Measurements from ENCODE around the gene PRKCE.
"Not testable (repeated sequence)": the region's sequence is repeated elsewhere in the genome, so short reads cannot be mapped to it uniquely, and the experiment has no call there.

Gene PRKCE

GRCh38 chr2:45852450-45853150, 201.1 kb downstream of the PRKCE start:
- H3K27ac ChIP-seq, result no peak overlapping the region
- no peaks in the 10 kb centered on the region for H3K9me3 ChIP-seq (ENCODE audit: low read depth, low read length)
- no peak overlapping the region for H3K4me3 ChIP-seq
- no peak for DNase-seq (ENCODE audit: low read depth, low spot score)
- no peak overlapping the region for H3K9ac ChIP-seq (ENCODE audit: insufficient read length)
- no peaks in the 10 kb centered on the region for H3K36me3 ChIP-seq (ENCODE audit: insufficient read depth, low read length)
- TF ChIP-seq POLR2AphosphoS5 (IDR thresholded peaks at IDR 0.05; ENCODE audit: borderline replicate concordance, low read depth, low read length), result no peak
- no peak for TF ChIP-seq EZH2 (IDR thresholded peaks at IDR 0.05)
- TF ChIP-seq FOXP2 (optimal IDR thresholded peaks at IDR 0.05; ENCODE audit: control extremely low read depth, extremely low read length, insufficient read depth), result no peak

DNA sequence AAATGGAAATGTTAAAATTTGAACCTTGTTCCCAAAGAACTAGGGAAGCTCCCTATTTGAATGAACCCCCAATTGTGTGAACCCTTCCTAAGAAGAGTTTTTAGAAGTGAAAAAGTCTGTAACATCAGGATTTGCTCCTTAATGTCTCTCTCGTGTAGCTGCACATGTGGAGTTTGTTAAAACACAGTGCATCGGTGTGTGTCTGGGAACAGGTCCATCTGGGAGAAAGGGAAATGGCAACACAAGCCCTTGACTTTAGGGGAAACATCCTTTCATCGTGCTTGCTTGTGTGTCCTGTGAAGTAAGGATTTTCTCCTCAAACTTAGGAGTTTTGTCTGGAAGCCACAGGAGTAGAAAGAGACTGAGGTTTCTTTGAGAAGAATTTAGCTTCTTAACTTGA, 203.9 kb downstream of the PRKCE start:
- Histone ChIP-seq H3K9me3 (ENCODE audit: low read depth, low read length) (no peaks in the 10 kb centered on the region), H3K27ac (no peak overlapping the region), H3K4me3 (no peak overlapping the region), H3K9ac (ENCODE audit: insufficient read length) (no peak overlapping the region), H3K36me3 (ENCODE audit: insufficient read depth, low read length) (no peaks in the 10 kb centered on the region)
- TF ChIP-seq POLR2AphosphoS5 (IDR thresholded peaks at IDR 0.05; ENCODE audit: borderline replicate concordance, low read depth, low read length) (no peak), FOXP2 (optimal IDR thresholded peaks at IDR 0.05; ENCODE audit: control extremely low read depth, extremely low read length, insufficient read depth) (no peak)
- no peak for DNase-seq (ENCODE audit: low read depth, low spot score)

GRCh38 chr2:45856391-45857274, 205.2 kb downstream of the PRKCE start:
- H3K9me3 ChIP-seq (ENCODE audit: low read depth, low read length), result no peaks in the 10 kb centered on the region
- H3K4me3 ChIP-seq, result no peak overlapping the region
- no peak overlapping the region for H3K27ac ChIP-seq
- no peak for DNase-seq (ENCODE audit: low read depth, low spot score)
- H3K9ac ChIP-seq (ENCODE audit: insufficient read length), result no peak overlapping the region
- TF ChIP-seq FOXP2 (optimal IDR thresholded peaks at IDR 0.05; ENCODE audit: control extremely low read depth, extremely low read length, insufficient read depth), result no peak
- TF ChIP-seq EZH2 (IDR thresholded peaks at IDR 0.05), result no peak
- TF ChIP-seq POLR2AphosphoS5 (IDR thresholded peaks at IDR 0.05; ENCODE audit: borderline replicate concordance, low read depth, low read length), result no peak
- no peaks in the 10 kb centered on the region for H3K36me3 ChIP-seq (ENCODE audit: insufficient read depth, low read length)

DNA sequence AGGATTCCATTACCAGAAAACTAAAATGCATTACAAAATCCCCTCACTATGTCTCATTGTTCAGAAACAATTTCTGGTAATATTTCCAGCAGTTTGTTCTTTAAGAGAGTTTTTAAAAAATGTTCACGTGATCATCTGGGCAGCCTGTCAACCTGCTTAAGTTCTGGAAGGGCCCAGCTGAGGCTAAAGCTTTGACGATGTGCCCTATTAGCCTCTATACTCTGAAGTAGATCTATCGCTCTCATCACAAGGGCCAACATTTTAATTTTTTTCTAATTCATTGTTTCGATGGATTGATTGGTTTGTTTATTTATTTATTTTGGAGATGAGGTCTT, 205.8 kb downstream of the PRKCE start:
- TF ChIP-seq EZH2 (IDR thresholded peaks at IDR 0.05) (no peak), FOXP2 (optimal IDR thresholded peaks at IDR 0.05; ENCODE audit: control extremely low read depth, extremely low read length, insufficient read depth) (no peak), POLR2AphosphoS5 (IDR thresholded peaks at IDR 0.05; ENCODE audit: borderline replicate concordance, low read depth, low read length) (no peak)
- Histone ChIP-seq H3K9me3 (ENCODE audit: low read depth, low read length) (no peaks in the 10 kb centered on the region), H3K27ac (no peak overlapping the region), H3K36me3 (ENCODE audit: insufficient read depth, low read length) (no peaks in the 10 kb centered on the region), H3K4me3 (no peak overlapping the region), H3K9ac (ENCODE audit: insufficient read length) (no peak overlapping the region)
- DNase-seq (ENCODE audit: low read depth, low spot score), result no peak

- Histone ChIP-seq H3K9me3 (ENCODE audit: low read depth, low read length) (no peaks in the 10 kb centered on the region), H3K4me3 (no peak overlapping the region), H3K9ac (ENCODE audit: insufficient read length) (no peak overlapping the region), H3K36me3 (ENCODE audit: insufficient read depth, low read length) (no peaks in the 10 kb centered on the region), H3K27ac (no peak overlapping the region)
- TF ChIP-seq FOXP2 (optimal IDR thresholded peaks at IDR 0.05; ENCODE audit: control extremely low read depth, extremely low read length, insufficient read depth) (no peak), POLR2AphosphoS5 (IDR thresholded peaks at IDR 0.05; ENCODE audit: borderline replicate concordance, low read depth, low read length) (no peak), EZH2 (IDR thresholded peaks at IDR 0.05) (no peak)
- no peak for DNase-seq (ENCODE audit: low read depth, low spot score)
These were observed 206.5 kb downstream of the PRKCE start for GRCh38 chr2:45857867-45858520.

DNA sequence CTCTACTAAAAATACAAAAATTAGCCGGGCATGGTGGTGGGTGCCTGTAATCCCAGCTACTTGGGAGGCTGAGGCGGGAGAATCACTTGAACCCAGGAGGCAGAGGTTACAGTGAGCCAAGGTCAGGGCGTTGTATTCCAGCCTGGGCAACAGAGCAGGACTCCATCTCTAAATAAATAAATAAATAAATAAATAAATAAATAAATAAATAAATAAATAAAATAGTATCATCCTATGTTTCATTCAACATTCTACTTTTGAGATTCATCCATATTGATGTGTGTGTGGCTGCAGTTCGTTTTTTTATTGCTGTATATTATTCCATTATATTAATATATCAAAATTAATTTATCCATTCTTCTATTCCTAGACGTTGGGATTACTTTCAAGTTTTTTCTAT, 207.4 kb downstream of the PRKCE start:
- not testable (repeated sequence) for H3K4me3 ChIP-seq; H3K27ac ChIP-seq; H3K9ac ChIP-seq (ENCODE audit: insufficient read length); H3K36me3 ChIP-seq (ENCODE audit: insufficient read depth, low read length); H3K9me3 ChIP-seq (ENCODE audit: low read depth, low read length); DNase-seq (ENCODE audit: low read depth, low spot score)

DNA sequence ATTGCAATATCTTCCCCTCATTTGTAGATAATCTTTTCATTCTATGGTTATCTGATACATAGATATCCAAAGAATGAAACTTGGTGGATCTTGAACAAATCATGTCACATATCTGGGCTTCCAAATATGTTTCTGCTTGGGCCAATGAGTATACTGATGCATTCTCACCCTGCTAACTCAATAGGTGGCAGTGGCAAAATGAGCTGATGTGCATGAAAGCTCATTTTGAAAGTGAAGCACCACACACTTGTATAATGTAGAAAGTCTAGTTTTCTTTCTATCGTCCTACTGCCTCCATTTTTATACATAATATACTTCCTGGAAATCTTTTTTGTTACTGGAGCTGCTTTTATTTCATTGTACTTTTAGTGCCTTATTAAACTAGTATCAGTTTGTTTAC, 208.2 kb downstream of the PRKCE start:
- no peaks in the 10 kb centered on the region for H3K36me3 ChIP-seq (ENCODE audit: insufficient read depth, low read length)
- H3K4me3 ChIP-seq, result no peak overlapping the region
- DNase-seq (ENCODE audit: low read depth, low spot score), result no peak
- no peak overlapping the region for H3K9ac ChIP-seq (ENCODE audit: insufficient read length)
- no peak for TF ChIP-seq FOXP2 (optimal IDR thresholded peaks at IDR 0.05; ENCODE audit: control extremely low read depth, extremely low read length, insufficient read depth)
- TF ChIP-seq EZH2 (IDR thresholded peaks at IDR 0.05), result no peak
- no peak for TF ChIP-seq POLR2AphosphoS5 (IDR thresholded peaks at IDR 0.05; ENCODE audit: borderline replicate concordance, low read depth, low read length)
- H3K9me3 ChIP-seq (ENCODE audit: low read depth, low read length), result no peaks in the 10 kb centered on the region
- H3K27ac ChIP-seq, result no peak overlapping the region
